GM19452 (cell line): ENCODE measurements around the gene WDR47.

Experiments
- ATAC-seq: cut with Tn5 transposase; IDR thresholded peaks from one replicate; pipeline ENCODE4 v1.9.1; 2021; ENCODE audit not compliant: unreplicated experiment

Gene WDR47

DNA sequence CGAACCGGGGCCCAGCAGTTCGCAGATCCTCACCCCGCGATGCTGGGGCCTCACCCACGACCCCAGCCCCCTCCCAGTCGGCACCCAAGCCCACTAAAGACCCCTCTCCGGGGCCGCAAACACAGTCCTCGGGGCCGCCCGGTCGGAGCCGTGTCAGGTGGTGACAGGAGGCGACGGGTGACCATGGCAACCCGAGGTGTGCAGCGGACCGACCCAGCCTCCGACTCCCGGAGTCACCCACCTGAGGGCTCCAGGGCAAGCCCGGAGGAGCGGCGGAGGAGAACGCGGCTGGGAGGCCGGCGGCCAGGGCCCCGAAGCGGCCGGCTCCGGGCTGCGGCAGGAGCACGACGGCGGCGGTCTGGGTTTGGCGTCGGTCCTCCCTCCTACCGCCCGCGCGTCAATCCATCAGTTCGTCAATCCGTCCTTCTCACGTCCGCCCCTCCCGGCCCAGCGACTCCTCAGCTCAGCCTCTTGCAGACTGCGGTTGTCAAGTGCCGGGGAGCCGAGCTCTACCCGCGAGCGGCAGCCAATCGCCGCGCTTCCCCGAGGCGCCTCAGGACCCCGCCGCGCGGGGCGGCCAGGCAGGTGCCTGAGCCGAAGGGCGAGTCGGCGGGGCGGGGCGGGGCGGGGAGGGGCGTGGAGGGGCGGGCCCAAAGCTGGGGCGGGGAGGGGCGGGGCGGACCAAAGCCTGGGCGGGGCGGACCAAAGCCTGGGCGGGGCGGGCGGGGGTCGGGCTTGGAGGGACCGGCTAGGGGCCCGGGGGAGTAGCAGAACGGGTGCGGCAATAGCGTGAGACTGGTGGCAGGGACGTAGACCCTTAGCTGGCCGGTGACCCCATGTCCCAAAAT, at the start of gene WDR47:
Gene WDR47, minus strand, starts transcription at position 482 of the 848 bp plus-strand sequence. CDS start 18,590 bp downstream, outside the sequence.
- ATAC-seq: peak; percentile 96

DNA sequence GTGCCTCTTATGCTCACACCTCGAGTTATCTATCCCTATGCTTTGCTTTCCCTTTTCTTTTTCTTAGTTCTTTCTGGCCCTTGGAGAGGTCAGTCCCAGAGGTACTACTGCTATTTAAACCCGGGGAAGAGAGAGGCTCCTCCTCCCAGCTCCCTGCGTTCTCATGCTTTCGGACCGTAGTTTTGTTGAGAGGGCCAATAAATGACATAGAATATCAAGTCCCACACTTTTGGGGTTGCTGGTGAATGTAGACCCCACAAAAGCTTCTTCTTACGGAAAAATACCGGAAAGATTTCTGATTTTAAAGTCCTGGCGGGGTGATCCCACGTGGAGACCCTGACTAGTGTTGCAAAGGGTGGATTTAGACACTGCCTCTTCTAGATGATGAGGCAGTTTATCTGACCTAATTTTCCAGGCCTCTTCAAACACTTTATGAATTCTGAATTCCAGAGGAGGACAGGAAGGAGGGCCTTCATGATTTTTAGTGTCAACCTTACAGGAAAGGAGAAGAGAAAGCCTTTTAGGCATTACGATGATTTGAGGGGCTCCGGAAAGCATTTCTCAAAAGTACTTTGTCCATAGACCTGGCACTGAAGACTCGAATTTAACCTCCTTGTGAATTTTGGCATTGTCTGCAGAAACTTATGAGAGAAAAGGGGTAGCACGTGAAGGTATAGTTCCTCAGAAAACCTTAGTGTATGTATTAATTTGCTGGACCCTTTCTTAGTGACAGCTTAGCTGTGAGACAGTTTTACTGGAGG, 49.4 kb upstream of the WDR47 start:
- peak; percentile 35 for ATAC-seq

DNA sequence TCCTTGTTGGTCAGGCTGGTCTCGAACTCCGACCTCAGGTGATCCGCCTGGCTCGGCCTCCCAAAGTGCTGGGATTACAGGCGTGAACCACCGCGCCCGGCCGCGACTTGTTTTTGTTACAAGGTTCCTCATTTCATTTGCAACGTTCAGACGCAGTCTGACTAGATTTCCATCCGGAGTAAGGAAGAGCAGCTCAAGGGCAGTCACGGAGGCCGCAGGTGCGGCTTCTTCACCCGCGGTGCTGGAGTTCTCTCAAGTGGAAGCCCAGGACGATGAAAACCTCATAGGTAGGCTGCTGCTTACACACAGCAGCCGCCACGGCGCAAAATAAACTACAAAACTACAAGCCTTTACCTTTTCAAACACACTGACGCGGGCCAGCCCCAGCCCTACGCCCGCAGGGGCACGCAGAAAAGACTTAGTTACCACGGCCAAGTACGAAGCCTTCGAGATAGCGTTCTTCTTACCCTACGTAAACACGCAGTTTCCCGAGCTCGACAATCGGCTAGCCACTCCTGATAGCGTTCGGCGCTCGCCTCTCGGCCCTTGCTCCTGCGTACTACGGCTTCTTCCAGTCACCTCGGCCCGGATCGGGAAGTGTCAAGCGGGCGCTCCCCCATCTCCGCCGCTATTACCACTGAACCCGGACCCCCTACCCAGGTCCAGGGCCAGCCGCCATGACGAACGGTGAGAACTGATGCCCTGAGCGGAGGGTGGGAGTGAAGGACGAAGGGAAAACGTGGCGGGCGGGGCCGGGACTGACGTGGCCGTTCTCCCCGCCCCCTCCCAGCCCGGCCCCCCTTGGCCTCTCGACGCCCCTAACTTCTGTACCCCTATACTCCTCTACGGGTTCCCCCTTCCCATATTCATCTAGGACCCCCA, 48.5 kb upstream of the WDR47 start, which contains the start of gene TMEM167B:
Gene TMEM167B, plus strand, starts transcription at position 569 of the 882 bp plus-strand sequence. Its CDS starts 109 bp downstream, at position 678.
- ATAC-seq: peak; percentile 91

DNA sequence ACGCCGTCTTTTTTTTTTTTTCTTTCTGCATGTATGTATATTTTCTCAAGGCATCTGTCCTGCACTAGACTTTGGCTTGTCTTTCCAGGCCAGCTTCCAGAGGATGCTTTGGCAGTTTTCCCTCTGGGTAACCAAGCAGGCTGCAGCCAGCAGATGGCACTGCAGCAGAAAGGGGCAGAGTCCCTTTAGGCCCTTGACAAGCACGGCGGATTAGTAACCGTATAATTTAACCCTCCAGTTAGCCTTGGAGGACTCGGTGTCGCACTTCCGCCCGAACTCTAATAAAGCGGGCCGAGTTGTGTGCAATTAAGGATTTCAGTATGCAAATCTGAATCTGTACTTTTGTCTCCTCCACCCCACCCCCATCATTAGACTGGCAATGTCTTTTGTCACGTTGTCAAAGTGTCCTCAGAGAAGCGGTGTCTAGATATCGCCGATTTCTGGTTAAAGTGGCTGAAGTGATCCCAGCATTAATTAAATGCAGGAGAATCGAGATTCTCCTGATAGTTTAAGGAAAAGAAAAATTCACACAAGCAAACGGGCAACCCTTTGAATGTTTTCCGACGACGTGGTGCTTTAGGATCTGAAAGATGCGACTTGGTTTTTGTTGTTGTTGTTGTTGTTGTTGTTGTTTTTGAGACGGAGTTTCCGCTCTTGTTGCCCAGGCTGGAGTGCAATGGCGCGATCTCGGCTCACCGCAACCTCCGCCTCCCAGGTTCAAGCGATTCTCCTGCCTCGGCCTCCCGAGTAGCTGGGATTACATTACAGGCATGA, 47.5 kb upstream of the WDR47 start:
- no peak for ATAC-seq

DNA sequence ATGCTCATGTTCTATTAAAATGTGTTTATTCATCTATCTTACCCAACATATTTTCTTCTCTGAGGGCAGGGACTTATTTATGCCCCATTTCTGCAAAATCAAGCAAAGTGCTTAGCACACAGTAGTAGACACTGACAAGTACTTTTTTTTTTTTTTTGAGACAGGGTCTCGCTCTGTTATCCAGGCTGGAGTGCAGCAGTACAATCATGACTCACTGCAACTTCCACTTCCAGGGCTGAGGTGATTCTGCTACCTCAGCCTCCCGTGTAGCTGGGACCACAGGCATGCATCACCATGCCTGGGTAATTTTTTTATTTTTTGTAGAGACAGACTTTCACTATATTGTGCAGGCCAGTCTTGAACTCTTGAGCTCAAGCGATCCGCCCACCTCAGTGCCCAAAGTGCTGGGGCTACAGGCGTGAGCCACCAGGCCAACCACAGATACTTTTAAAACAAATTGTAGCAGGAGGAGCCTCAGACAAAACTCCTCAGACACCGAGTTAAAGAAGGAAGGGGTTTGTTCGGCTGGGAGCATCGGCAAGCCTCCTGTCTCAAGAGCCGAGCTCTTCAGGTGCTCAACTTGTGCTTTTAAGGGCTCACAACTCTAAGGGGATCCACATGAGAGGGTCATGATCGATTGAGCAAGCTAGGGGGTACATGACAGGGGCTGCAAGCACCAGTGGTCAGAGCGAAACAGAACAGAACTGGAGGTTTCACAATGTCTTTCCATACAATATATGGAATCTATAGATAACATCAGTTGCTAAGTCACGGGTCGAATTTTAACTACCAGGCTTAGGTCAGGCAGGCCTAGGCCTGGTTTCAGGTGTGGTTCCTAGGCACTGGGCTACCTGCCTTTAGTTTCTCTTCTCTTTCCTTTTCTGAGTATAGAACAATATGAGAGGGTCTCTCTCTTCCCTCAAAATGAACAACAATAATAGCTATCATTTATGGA, 42.9 kb upstream of the WDR47 start:
- ATAC-seq: no peak

DNA sequence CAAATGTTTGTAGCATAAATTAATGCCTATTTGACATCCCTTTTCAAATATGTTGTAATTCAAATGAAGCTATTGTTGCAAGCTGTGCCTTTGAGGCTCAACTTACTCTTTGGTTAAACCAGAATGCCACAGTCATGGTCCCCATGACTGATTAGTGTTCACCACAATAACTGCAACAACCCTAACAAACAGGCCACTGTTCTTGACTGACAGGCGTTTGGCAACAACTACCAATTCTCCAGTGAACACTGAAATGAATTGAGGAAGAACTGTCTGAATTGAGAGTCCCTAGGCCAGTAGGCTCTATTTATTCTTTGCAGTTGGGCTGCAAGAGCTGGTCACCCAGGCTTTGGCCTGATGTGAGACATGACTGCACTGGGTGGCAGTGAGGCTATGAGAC, 42.0 kb upstream of the WDR47 start:
- ATAC-seq: no peak

DNA sequence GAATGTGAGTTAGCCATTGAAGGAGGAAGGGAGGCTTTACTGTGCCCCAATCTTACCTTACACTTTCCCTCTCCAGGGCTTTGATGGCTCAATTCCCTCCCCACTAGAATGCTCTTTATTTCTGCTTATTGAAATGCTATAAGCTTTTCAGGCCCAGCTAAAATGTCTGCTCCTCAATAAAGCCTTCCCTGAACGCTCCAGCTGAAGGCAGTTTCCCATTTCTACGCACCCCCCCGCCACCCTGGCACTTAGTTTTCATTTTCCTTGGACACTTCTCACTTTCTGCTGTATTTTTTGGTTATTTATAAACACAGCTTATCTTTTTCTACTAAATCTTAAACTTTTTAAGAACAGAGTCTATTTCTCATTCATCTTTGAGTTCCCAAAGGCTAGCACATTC, 41.6 kb upstream of the WDR47 start:
- no peak for ATAC-seq

DNA sequence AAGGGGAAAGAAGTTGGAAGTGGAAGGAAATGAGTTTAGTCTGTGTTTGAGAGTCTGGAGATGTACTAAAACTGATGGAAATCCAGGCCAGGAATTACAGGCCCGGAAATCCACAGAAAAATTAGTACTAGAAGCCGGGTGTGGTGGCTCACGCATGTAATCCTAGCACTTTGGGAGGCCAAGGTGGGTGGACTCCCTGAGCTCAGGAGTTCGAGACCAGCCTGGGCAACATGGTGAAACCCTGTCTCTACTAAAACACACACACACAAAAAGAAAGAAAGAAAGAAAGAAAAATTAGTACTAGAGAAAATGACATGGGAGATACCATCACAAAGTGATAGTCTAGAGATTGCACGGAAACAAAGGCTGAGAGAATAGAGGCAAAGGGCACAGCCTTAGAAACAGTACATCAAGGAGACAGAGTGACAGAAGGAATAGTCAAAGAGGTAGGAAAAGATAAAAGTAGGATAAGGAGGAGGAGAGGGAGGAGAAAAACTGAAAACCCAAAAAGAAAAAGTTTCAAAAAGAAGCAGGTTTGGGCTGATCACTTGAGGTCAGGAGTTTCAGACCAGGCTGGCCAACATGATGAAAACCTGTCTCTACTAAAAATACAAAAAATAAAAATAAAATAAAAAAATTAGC, 38.7 kb upstream of the WDR47 start:
- ATAC-seq: no peak

DNA sequence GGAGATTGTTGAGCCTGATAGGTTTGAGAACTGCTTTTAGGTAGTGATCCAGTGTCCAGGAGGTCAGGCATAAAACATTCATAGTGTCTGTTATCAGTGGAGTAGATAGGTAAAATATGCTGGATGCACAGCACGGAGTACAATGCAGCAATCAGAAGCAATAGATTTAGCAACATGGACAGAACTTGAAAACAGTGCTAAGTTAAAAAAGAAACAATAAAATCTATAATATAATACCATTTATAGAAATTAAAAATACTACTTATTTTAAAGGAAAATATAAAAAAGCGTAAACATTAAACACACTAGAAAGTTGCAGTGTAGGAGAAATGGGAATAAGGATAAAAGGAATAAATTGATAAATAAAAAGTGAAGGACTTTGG, 37.3 kb upstream of the WDR47 start:
- no peak for ATAC-seq

DNA sequence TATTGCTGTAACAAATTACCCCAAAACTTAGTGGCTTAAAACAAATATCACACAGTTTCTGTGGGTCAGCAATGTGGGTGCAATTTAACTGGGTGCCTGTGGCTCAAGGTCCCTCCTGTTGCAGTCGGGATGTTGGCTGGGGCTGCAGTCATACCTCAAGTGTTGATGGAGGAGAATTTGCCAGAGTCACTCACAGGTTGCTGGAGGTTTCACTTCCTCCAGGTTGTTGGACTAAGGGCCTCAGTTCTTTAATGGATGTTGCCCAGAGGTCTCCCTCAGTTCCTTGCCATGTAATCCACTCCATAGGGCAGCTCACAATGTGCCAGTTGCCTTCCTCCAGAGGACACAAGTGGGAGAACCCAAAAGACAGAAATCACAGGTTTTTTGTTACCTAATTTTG, 36.4 kb upstream of the WDR47 start:
- no peak for ATAC-seq

DNA sequence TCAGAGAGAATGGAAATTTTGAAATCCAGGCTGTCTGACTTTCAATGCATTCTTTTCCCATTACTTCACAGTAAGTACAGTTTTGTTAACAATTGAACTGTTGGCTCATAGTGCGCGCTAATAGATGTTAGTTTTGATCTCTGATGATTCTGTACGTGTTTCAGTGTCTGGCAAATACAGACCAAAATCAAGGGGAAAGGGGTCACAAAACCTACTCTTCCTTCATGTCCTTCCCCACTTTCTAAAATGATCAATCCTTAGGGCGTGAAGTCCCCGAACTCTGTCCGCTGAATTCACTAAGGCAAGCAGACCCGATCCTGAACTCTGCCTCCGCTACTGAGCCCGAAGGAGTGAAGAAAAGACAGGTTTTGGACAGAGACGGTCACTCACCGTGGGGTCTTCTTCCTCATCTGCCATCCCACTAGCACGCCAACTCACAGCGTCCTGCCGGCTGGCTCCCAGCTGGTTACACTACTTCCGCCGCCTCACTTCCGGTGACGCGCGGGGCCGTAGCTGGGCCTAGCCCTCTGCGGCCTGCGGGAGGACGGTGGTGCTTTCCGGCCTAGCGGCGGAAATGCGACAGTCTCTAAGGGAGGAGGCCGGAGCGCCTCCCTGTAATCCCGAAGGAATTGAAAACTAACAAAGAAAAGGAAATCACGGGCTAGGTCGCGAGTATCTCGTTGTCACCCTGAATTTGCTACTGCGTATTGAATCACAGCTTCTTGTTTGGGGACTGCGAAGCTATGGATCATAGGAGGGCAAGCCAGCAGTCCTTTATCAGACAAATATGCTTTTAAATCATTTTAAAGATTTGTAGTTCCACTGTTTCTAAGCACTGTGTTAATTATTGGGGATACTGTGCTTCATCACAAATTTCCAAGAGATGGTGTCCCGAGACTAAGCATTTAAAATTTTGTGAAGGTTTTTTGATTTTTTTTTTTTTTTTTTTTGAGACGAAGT, 33.9 kb upstream of the WDR47 start, which contains the start of gene TAF13:
Gene TAF13, minus strand, starts transcription at position 473 of the 960 bp plus-strand sequence. Its CDS starts 56 bp downstream, at position 417.
- peak; percentile 99 for ATAC-seq

DNA sequence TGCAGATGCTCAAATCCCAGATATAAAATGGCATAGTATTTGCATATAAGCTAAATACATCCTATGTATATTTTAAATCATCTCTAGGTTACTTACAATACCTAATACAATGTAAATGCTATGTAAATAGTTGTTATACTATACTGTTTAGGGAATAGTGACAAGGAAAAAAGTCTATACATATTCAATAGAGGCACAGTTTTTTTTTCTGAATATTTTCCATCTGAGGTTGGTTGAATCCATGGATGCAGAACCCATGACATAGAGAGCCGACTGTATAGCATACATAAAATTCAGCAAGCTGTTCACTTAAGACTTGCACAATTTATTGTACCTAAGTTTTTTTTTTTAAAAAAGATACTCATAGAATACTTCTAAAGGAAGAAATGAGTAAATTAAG, 27.4 kb upstream of the WDR47 start:
- no peak for ATAC-seq

DNA sequence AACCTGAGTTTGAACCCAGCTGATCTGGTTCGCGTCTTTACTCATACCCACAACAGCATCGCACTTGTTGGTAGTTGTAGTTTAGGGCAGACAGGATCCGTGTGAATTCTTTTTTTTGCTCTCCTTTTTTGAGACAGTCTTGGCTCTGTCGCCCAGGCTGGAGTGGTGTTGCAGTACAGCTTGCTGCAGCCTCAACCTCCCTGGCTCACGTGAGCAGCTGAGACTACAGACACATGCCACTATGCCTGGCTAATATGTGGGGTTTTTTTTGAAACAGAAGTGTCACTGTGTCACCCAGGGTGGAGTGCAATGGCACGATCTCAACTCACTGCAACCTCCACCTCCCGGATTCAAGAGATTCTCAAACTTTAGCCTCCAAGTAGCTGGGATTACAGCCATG, 26.0 kb upstream of the WDR47 start:
- ATAC-seq: no peak

DNA sequence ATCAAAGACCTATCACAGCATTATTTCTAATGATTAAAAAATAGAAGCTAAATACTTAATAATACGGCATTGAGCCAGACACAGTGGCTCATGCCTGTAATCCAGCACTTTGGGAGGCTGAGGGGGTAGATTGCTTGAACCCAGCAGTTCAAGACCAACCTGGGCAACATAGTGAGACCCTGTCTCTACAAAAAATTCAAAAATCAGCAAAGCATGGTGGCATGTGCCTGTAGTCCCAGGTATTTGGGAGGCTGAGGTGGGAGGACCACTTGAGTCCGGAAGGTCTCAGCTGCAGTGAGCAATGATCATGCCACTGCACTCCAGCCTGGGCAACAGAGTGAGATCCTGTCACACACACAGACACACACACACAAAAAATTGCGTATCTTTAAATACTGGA, 23.2 kb upstream of the WDR47 start:
- ATAC-seq: no peak

DNA sequence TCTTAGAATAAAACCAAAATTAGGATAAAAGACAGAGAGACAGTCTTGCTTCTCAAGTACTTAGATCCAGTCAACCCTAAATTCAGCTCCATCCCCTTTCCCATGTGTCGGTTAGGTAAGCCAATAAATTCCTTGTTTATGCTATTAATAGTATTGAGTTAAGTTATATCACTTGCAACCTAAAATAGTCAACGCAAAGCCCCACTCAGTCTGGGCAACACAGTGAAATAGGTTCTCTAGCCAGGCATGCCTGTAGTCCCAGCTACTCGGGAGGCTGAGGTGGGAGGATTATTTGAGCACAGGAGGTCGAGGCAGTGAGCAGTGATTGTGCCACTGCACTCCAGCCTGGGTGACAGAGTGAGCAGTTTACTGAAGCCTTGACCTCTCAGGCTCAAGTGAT, 19.3 kb upstream of the WDR47 start:
- no peak for ATAC-seq

DNA sequence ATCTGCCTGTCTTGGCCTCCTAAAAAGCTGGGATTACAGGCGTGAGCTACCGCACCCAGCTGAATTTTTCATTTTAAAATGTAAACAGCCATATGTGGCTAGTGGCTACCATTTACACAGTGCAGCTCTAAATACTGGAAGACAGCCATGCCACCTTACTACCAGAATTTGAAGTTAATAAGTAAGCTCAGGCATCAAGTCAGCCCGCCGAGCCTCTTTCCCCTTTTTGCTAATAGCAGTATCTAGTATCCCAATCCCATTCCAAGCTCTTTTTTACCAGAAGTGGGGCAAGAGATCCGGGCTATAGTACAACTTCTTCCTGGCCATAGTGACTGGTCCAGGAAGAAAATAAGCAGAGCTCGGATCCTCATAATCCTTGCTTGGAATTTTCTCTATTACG, 18.8 kb upstream of the WDR47 start:
- ATAC-seq: no peak

DNA sequence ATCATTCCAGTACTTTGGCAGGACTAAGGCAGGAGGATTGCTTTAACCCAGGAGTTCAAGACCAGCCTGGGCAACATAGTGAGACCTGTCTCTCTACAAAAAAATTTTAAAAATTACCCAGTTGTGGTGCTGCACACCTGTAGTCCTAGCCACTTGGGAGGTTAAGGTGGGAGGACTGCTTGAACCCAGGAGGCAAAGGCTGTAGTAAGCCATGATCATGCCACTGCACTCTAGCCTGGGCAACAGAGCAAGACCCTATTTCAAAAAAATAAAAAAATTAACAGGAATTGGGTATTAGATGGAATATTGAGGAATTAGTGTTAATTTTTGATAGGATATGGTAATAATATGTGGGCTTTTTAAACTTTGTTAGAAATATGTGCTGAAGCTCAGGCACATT, 17.1 kb upstream of the WDR47 start:
- ATAC-seq: no peak

DNA sequence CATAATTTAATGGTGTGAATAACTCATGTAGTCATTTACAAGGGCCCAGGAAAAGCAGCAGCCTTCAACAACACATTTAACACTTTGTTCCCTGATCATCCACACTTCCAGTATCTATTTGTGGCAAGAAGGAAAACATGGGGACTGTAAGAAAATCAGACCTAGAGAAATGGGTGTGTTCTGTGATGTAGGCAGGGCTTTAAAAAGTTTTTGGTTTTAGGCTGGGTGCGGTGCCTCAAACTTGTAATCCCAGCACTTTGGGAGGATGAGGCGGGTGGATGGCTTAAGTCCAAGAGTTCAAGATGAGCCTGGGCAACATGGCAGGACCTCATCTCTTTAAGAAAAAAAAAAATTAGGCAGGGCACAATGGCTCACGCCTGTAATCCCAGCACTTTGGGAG, 14.2 kb upstream of the WDR47 start:
- ATAC-seq: no peak
